Esophagus (tissue), 2 donors: ENCODE data around the gene GIT2. TPM values are rescaled to one million over a fixed set of nuclear protein-coding genes. Genes with fewer than 3 reads are reported as not detected.
"Not testable (repeated sequence)": the region's sequence is repeated elsewhere in the genome, so short reads cannot be mapped to it uniquely, and the experiment has no call there.

Source experiments
- H3K27ac ChIP-seq, 2 donors: one replicate each; pipeline ENCODE4 v1.5.1; 2013; ENCODE audit warnings: low read depth in 2 of 2, mild to moderate bottlenecking in 2 of 2, inconsistent platforms in 1 of 2, low read length in 1 of 2, moderate library complexity in 1 of 2
- H3K27me3 ChIP-seq, 2 donors: one replicate each; pipeline ENCODE4 v1.6.1; 2013; ENCODE audit warnings: low read length in 2 of 2, control low read depth in 1 of 2, mild to moderate bottlenecking in 1 of 2; ENCODE audit not compliant: insufficient read depth in 2 of 2, control insufficient read depth in 1 of 2
- H3K36me3 ChIP-seq, 2 donors: one replicate each; pipeline ENCODE4 v1.6.1; 2013; ENCODE audit warnings: low read length in 1 of 2; ENCODE audit not compliant: control insufficient read depth in 2 of 2, insufficient read depth in 2 of 2
- H3K4me1 ChIP-seq, 2 donors: one replicate each; pipeline ENCODE4 v1.6.1; 2013; ENCODE audit warnings: low read length in 1 of 2; ENCODE audit not compliant: control insufficient read depth in 2 of 2, insufficient read depth in 2 of 2
- H3K4me3 ChIP-seq, 2 donors: one replicate each; pipeline ENCODE4 v1.5.1; 2013; ENCODE audit warnings: low read length in 2 of 2, mild to moderate bottlenecking in 2 of 2, low read depth in 1 of 2, moderate library complexity in 1 of 2
- H3K9me3 ChIP-seq, 2 donors: one replicate each; pipeline ENCODE4 v1.6.1; 2013; ENCODE audit warnings: mild to moderate bottlenecking in 2 of 2, low read depth in 1 of 2, low read length in 1 of 2, moderate library complexity in 1 of 2; ENCODE audit not compliant: control insufficient read depth in 2 of 2, insufficient read depth in 1 of 2
- WGBS, 2 donors: extraction: QIAGEN DNeasy Blood & Tissue Kit; methylation state at CpG; one replicate each; pipeline ENCODE4 v1.1.7; 2013; 5-methylcytosine and 5-hydroxymethylcytosine counted together
- polyA plus RNA-seq, 2 donors: library from polyadenylated mRNA; stranded (reverse); fragments of 200-250 nt; gene quantifications; one replicate each; pipeline ENCODE4 v1.2.3, GENCODE V29; 2013
- donor health status: healthy with polysubstance abuse.
- donor health status: Bipolar disorder and iron deficiency.

Gene GIT2
- polyA plus RNA-seq, 2 donors = 7.4 to 10.6 TPM

- no peak overlapping the region for H3K27ac ChIP-seq
- H3K4me1 ChIP-seq = no peaks in the 10 kb centered on the region
- WGBS, 2 donors = 87 to 88% methylated on average over 8 of the region's 8 CpGs
- H3K9me3 ChIP-seq = no peaks in the 10 kb centered on the region
- H3K36me3 ChIP-seq = peaks cover 9 to 13% of the 10 kb centered on the region in 2 donors
- no peak overlapping the region for H3K4me3 ChIP-seq
- no peaks in the 10 kb centered on the region for H3K27me3 ChIP-seq
Measured at GRCh38 chr12:109987615-109988014, 8.6 kb downstream of the GIT2 start.

GRCh38 chr12:109986236-109986635 lies 9.9 kb downstream of the GIT2 start:
- H3K36me3 ChIP-seq = peaks cover 12 to 16% of the 10 kb centered on the region in 2 donors
- H3K9me3 ChIP-seq, H3K4me1 ChIP-seq, H3K27me3 ChIP-seq, H3K27ac ChIP-seq, H3K4me3 ChIP-seq: not testable (repeated sequence)
- WGBS, 2 donors = 95 to 98% methylated on average over 16 of the region's 16 CpGs

- no peak overlapping the region for H3K4me3 ChIP-seq
- peaks cover 15 to 17% of the 10 kb centered on the region in 2 donors for H3K36me3 ChIP-seq
- WGBS, 2 donors = 86 to 92% methylated on average over 8 of the region's 8 CpGs
- no peak overlapping the region for H3K27ac ChIP-seq
- H3K27me3 ChIP-seq = no peaks in the 10 kb centered on the region
- H3K9me3 ChIP-seq = no peaks in the 10 kb centered on the region
- no peaks in the 10 kb centered on the region for H3K4me1 ChIP-seq
Measured at GRCh38 chr12:109983432-109984142, 12.6 kb downstream of the GIT2 start.

GRCh38 chr12:109982210-109982609 lies 14.0 kb downstream of the GIT2 start:
- Histone ChIP-seq H3K27me3 (no peaks in the 10 kb centered on the region), H3K9me3 (no peaks in the 10 kb centered on the region), H3K4me3 (no peak overlapping the region), H3K4me1 (no peaks in the 10 kb centered on the region), H3K36me3 (peaks cover 14 to 17% of the 10 kb centered on the region in 2 donors), H3K27ac (no peak overlapping the region)

GRCh38 chr12:109981311-109981710 lies 14.9 kb downstream of the GIT2 start:
- 92 to 93% methylated on average over 5 of the region's 5 CpGs for WGBS, 2 donors
- H3K36me3 ChIP-seq = peaks cover 15 to 17% of the 10 kb centered on the region in 2 donors
- H3K4me3 ChIP-seq = no peak overlapping the region
- H3K9me3 ChIP-seq = no peaks in the 10 kb centered on the region
- no peak overlapping the region for H3K27ac ChIP-seq
- no peaks in the 10 kb centered on the region for H3K27me3 ChIP-seq
- no peaks in the 10 kb centered on the region for H3K4me1 ChIP-seq

GRCh38 chr12:109972821-109973220 lies 23.3 kb downstream of the GIT2 start:
- Histone ChIP-seq H3K4me1 (no peaks in the 10 kb centered on the region), H3K9me3 (no peaks in the 10 kb centered on the region), H3K36me3 (peaks cover 3 to 9% of the 10 kb centered on the region in 2 donors), H3K27me3 (no peaks in the 10 kb centered on the region), H3K4me3 (no peak overlapping the region), H3K27ac (no peak overlapping the region)
- 96% methylated on average over 4 of the region's 4 CpGs for WGBS, 2 donors

GRCh38 chr12:109968801-109969200 lies 27.4 kb downstream of the GIT2 start:
- WGBS, 2 donors = 87 to 95% methylated on average over 8 of the region's 8 CpGs
- Histone ChIP-seq H3K27ac (no peak overlapping the region), H3K4me3 (no peak overlapping the region), H3K36me3 (peaks cover 2 to 15% of the 10 kb centered on the region in 2 donors), H3K4me1 (no peaks in the 10 kb centered on the region), H3K9me3 (no peaks in the 10 kb centered on the region), H3K27me3 (no peaks in the 10 kb centered on the region)

- H3K27me3 ChIP-seq = no peaks in the 10 kb centered on the region
- H3K36me3 ChIP-seq = peaks cover 2 to 15% of the 10 kb centered on the region in 2 donors
- no peaks in the 10 kb centered on the region for H3K9me3 ChIP-seq
- no peak overlapping the region for H3K27ac ChIP-seq
- 75 to 76% methylated on average over 2 of the region's 2 CpGs for WGBS, 2 donors
- H3K4me1 ChIP-seq = no peaks in the 10 kb centered on the region
- no peak overlapping the region for H3K4me3 ChIP-seq
Measured at GRCh38 chr12:109968032-109968420, 28.1 kb downstream of the GIT2 start.

GRCh38 chr12:109967383-109968031 lies 28.7 kb downstream of the GIT2 start:
- H3K36me3 ChIP-seq = peaks cover 3 to 15% of the 10 kb centered on the region in 2 donors
- H3K27ac ChIP-seq = no peak overlapping the region
- H3K9me3 ChIP-seq = no peaks in the 10 kb centered on the region
- H3K4me1 ChIP-seq = no peaks in the 10 kb centered on the region
- H3K27me3 ChIP-seq = no peaks in the 10 kb centered on the region
- WGBS, 2 donors = 70 to 75% methylated on average over 8 of the region's 8 CpGs
- no peak overlapping the region for H3K4me3 ChIP-seq

- WGBS, 2 donors = 90% methylated on average over 4 of the region's 4 CpGs
- Histone ChIP-seq H3K9me3 (no peaks in the 10 kb centered on the region), H3K4me1 (no peaks in the 10 kb centered on the region), H3K4me3 (no peak overlapping the region), H3K27me3 (no peaks in the 10 kb centered on the region), H3K36me3 (peaks cover 6 to 15% of the 10 kb centered on the region in 2 donors), H3K27ac (no peak overlapping the region)
Measured at GRCh38 chr12:109966546-109966945, 29.6 kb downstream of the GIT2 start.
